Hepatocyte (in vitro differentiated cells): ENCODE measurements around the gene NAV3. TPM values are rescaled to one million over a fixed set of nuclear protein-coding genes. Genes with fewer than 3 reads are reported as not detected.

Experiments
- DNase-seq: peaks from one replicate; pipeline ENCODE4 v3.0.0-alpha.2; 2016; ENCODE audit warnings: low spot score
- H2AFZ ChIP-seq: fragments of 200-600 bp; sonication (generic); 2 replicates; pipeline ENCODE4 v1.6.0; 2016; ENCODE audit warnings: antibody characterized with exemption, mild to moderate bottlenecking
- H3K27ac ChIP-seq: fragments of 200-600 bp; sonication (generic); 2 replicates; pipeline ENCODE4 v1.5.1; 2016; ENCODE audit warnings: mild to moderate bottlenecking
- H3K27me3 ChIP-seq: fragments of 200-600 bp; sonication (generic); 2 replicates; pipeline ENCODE4 v1.6.1; 2016
- H3K36me3 ChIP-seq: fragments of 200-600 bp; sonication (generic); replicated peaks from 2 replicates; pipeline ENCODE4 v1.5.1; 2016; ENCODE audit warnings: low read depth; ENCODE audit not compliant: insufficient read depth
- H3K4me1 ChIP-seq: fragments of 200-600 bp; sonication (generic); 2 replicates; pipeline ENCODE4 v1.5.1; 2016; ENCODE audit warnings: mild to moderate bottlenecking, moderate library complexity; ENCODE audit not compliant: insufficient read depth
- H3K4me2 ChIP-seq: fragments of 200-600 bp; sonication (generic); 2 replicates; pipeline ENCODE4 v1.6.0; 2016
- H3K4me3 ChIP-seq: fragments of 200-600 bp; sonication (generic); 2 replicates; pipeline ENCODE4 v1.5.1; 2016; ENCODE audit warnings: mild to moderate bottlenecking
- H3K79me2 ChIP-seq: fragments of 200-600 bp; sonication (generic); 2 replicates; pipeline ENCODE4 v1.6.0; 2017; ENCODE audit warnings: mild to moderate bottlenecking
- H3K9me2 ChIP-seq: fragments of 200-600 bp; sonication (generic); replicated peaks from 2 replicates; pipeline ENCODE4 v1.6.0; 2017; ENCODE audit warnings: mild to moderate bottlenecking; ENCODE audit not compliant: insufficient read depth
- H3K9me3 ChIP-seq: fragments of 200-600 bp; sonication (generic); 2 replicates; pipeline ENCODE4 v1.5.1; 2016; ENCODE audit warnings: low read depth, mild to moderate bottlenecking
- H4K20me1 ChIP-seq: fragments of 200-600 bp; sonication (generic); 2 replicates; pipeline ENCODE4 v1.6.0; 2016; ENCODE audit warnings: mild to moderate bottlenecking; ENCODE audit not compliant: insufficient read depth, poor library complexity, severe bottlenecking
- CTCF ChIP-seq: fragments of 200-600 bp; sonication (generic); IDR thresholded peaks from 2 replicates; pipeline ENCODE4 v1.5.1; 2016; ENCODE audit warnings: antibody characterized with exemption, mild to moderate bottlenecking; ENCODE audit not compliant: poor library complexity
- EZH2 ChIP-seq: fragments of 200-600 bp; sonication (generic); IDR thresholded peaks from 2 replicates; pipeline ENCODE4 v1.6.1; 2016; ENCODE audit warnings: antibody characterized with exemption, mild to moderate bottlenecking, borderline replicate concordance
- EZH2phosphoT487 ChIP-seq: fragments of 200-600 bp; sonication (generic); IDR thresholded peaks from one replicate; pipeline ENCODE4 v1.6.1; 2018; ENCODE audit warnings: antibody characterized with exemption, mild to moderate bottlenecking, low read depth, moderate library complexity; ENCODE audit not compliant: unreplicated experiment, severe bottlenecking
- WGBS: methylation state at CpG from one replicate; pipeline ENCODE4 v1.1.6; 2016; ENCODE audit warnings: low lambda C conversion rate; ENCODE audit errors: missing lambda C conversion rate; 5-methylcytosine and 5-hydroxymethylcytosine counted together
- polyA plus RNA-seq: library from polyadenylated mRNA; unstranded; fragments of >200 nt; fragmentation: Nextera tagmentation; extraction: Ambion mirVana; gene quantifications from 2 replicates; pipeline ENCODE4 v1.2.1, GENCODE V29; 2016
- total RNA-seq: library from RNA; depleted of rRNA; stranded (reverse); fragments of >200 nt; gene quantifications from 2 replicates; pipeline ENCODE4 v1.2.3, GENCODE V29; 2014

Gene NAV3
- total and polyA plus RNA-seq, 2 experiments from 2014 or later, result 1.4 to 9.2 TPM

GRCh38 chr12:77821699-77822203, 8.9 kb upstream of the NAV3 start:
- Histone ChIP-seq H3K4me1 (peaks cover 9% of the 10 kb centered on the region), H3K4me2 (no peak overlapping the region), H3K27me3 (no peaks in the 10 kb centered on the region), H3K36me3 (no peaks in the 10 kb centered on the region), H3K4me3 (no peak overlapping the region), H3K27ac (no peak overlapping the region), H4K20me1 (no peaks in the 10 kb centered on the region), H2AFZ (no peak overlapping the region), H3K9me2 (no peaks in the 10 kb centered on the region), H3K79me2 (no peaks in the 10 kb centered on the region), H3K9me3 (no peaks in the 10 kb centered on the region)
- TF ChIP-seq EZH2phosphoT487, result no peak
- TF ChIP-seq EZH2, result no peak
- no peak for TF ChIP-seq CTCF
- 41% methylated on average over 2 of the region's 2 CpGs for WGBS
- DNase-seq, result no peak

GRCh38 chr12:77833329-77833728, 2.6 kb downstream of the NAV3 start:
- Histone ChIP-seq H4K20me1 (no peaks in the 10 kb centered on the region), H2AFZ (no peak overlapping the region), H3K9me3 (no peaks in the 10 kb centered on the region), H3K4me2 (no peak overlapping the region), H3K27me3 (no peaks in the 10 kb centered on the region), H3K4me3 (no peak overlapping the region), H3K27ac (no peak overlapping the region), H3K9me2 (no peaks in the 10 kb centered on the region), H3K79me2 (no peaks in the 10 kb centered on the region), H3K4me1 (no peaks in the 10 kb centered on the region), H3K36me3 (no peaks in the 10 kb centered on the region)
- TF ChIP-seq EZH2 (no peak), EZH2phosphoT487 (no peak), CTCF (no peak)
- no peak for DNase-seq
- WGBS, result 86% methylated on average over 9 of the region's 9 CpGs

GRCh38 chr12:77834618-77835017, 3.9 kb downstream of the NAV3 start:
- H3K27ac ChIP-seq, result no peak overlapping the region
- no peak for DNase-seq
- no peak overlapping the region for H3K4me3 ChIP-seq
- H3K79me2 ChIP-seq, result no peaks in the 10 kb centered on the region
- H3K4me2 ChIP-seq, result no peak overlapping the region
- H4K20me1 ChIP-seq, result no peaks in the 10 kb centered on the region
- no peaks in the 10 kb centered on the region for H3K9me2 ChIP-seq
- TF ChIP-seq CTCF (no peak), EZH2phosphoT487 (no peak), EZH2 (no peak)
- H3K4me1 ChIP-seq, result no peaks in the 10 kb centered on the region
- no peaks in the 10 kb centered on the region for H3K27me3 ChIP-seq
- H3K9me3 ChIP-seq, result no peaks in the 10 kb centered on the region
- H2AFZ ChIP-seq, result no peak overlapping the region
- no peaks in the 10 kb centered on the region for H3K36me3 ChIP-seq
- 84% methylated on average over 2 of the region's 2 CpGs for WGBS

GRCh38 chr12:77835969-77836368, 5.3 kb downstream of the NAV3 start:
- H3K9me2 ChIP-seq, result no peaks in the 10 kb centered on the region
- no peak for DNase-seq
- H3K4me1 ChIP-seq, result no peaks in the 10 kb centered on the region
- no peaks in the 10 kb centered on the region for H3K9me3 ChIP-seq
- H3K27ac ChIP-seq, result no peak overlapping the region
- no peak overlapping the region for H2AFZ ChIP-seq
- H4K20me1 ChIP-seq, result no peaks in the 10 kb centered on the region
- H3K36me3 ChIP-seq, result no peaks in the 10 kb centered on the region
- H3K4me2 ChIP-seq, result no peak overlapping the region
- TF ChIP-seq EZH2phosphoT487 (no peak), EZH2 (no peak), CTCF (no peak)
- H3K27me3 ChIP-seq, result no peaks in the 10 kb centered on the region
- no peak overlapping the region for H3K4me3 ChIP-seq
- no peaks in the 10 kb centered on the region for H3K79me2 ChIP-seq
